HG02884 (cell line): ENCODE results near the gene SRGAP2B.
"Not testable (repeated sequence)": the region's sequence is repeated elsewhere in the genome, so short reads cannot be mapped to it uniquely, and the experiment has no call there.

Experiments used
- ATAC-seq: cut with Tn5 transposase; IDR thresholded peaks from one replicate; pipeline ENCODE4 v1.9.1; 2021; ENCODE audit warnings: mild to moderate bottlenecking, moderate library complexity; ENCODE audit not compliant: unreplicated experiment

SRGAP2B gene

GRCh38 chr1:144917154-144918026 is 177.7 kb downstream of the SRGAP2B start:
- ATAC-seq, result not testable (repeated sequence)

- ATAC-seq, result not testable (repeated sequence)
Observed at GRCh38 chr1:144913977-144914734, 181.0 kb downstream of the SRGAP2B start.

- ATAC-seq, result not testable (repeated sequence)
Observed at GRCh38 chr1:144913458-144913857, 181.7 kb downstream of the SRGAP2B start.

GRCh38 chr1:144910729-144911128 is 184.4 kb downstream of the SRGAP2B start:
- ATAC-seq, result not testable (repeated sequence)

GRCh38 chr1:144900841-144901240 is 194.3 kb downstream of the SRGAP2B start:
- not testable (repeated sequence) for ATAC-seq

- not testable (repeated sequence) for ATAC-seq
Observed at GRCh38 chr1:144894454-144895201, 200.5 kb downstream of the SRGAP2B start.

GRCh38 chr1:144893710-144894438 is 201.3 kb downstream of the SRGAP2B start:
- not testable (repeated sequence) for ATAC-seq

- not testable (repeated sequence) for ATAC-seq
Observed at GRCh38 chr1:144893062-144893461, 202.1 kb downstream of the SRGAP2B start.

GRCh38 chr1:144889450-144890115 is 205.5 kb downstream of the SRGAP2B start:
- not testable (repeated sequence) for ATAC-seq

- ATAC-seq, result not testable (repeated sequence)
Observed at GRCh38 chr1:144883022-144883421, 212.1 kb downstream of the SRGAP2B start.

GRCh38 chr1:144882343-144882742 is 212.8 kb downstream of the SRGAP2B start:
- not testable (repeated sequence) for ATAC-seq

GRCh38 chr1:144858607-144859006 is 236.5 kb downstream of the SRGAP2B start:
- ATAC-seq, result not testable (repeated sequence)
